CD14-positive monocyte (primary cell): ENCODE data around the gene SGPL1. TPM values are rescaled to one million over a fixed set of nuclear protein-coding genes. Genes with fewer than 3 reads are reported as not detected.

Experiments
- DNase-seq, 3 donors: peaks; one replicate each; pipeline ENCODE4 v3.0.0-alpha.2; 2011 to 2022
- H2AFZ ChIP-seq: 2 replicates; pipeline ENCODE4 v1.6.0; 2012; ENCODE audit warnings: mild to moderate bottlenecking, low read depth, low read length, inconsistent platforms; ENCODE audit not compliant: insufficient read depth, poor library complexity, severe bottlenecking
- H3K27ac ChIP-seq, 2 donors: 1 replicate in 1 of 2; 2 replicates in 1 of 2; pipeline ENCODE4 v1.5.1; 2012 to 2013; ENCODE audit warnings: low read length in 2 of 2, control low read depth in 1 of 2, inconsistent platforms in 1 of 2, low read depth in 1 of 2, mild to moderate bottlenecking in 1 of 2
- H3K27me3 ChIP-seq, 2 donors: one replicate each; pipeline versions ENCODE4 v1.6.0 to v1.6.1; 2011 to 2013; ENCODE audit warnings: low read length in 2 of 2; ENCODE audit not compliant: control insufficient read depth in 2 of 2, insufficient read depth in 2 of 2
- H3K36me3 ChIP-seq, 2 donors: replicated peaks in 1 of 2; 1 replicate in 1 of 2; 2 replicates in 1 of 2; pipeline versions ENCODE4 v1.5.1 to v1.6.1; 2012 to 2013; ENCODE audit warnings: low read length in 2 of 2, control low read depth in 1 of 2, inconsistent platforms in 1 of 2, mild to moderate bottlenecking in 1 of 2; ENCODE audit not compliant: insufficient read depth in 2 of 2, control insufficient read depth in 1 of 2
- H3K4me1 ChIP-seq, 2 donors: 1 replicate in 1 of 2; 2 replicates in 1 of 2; pipeline versions ENCODE4 v1.5.1 to v1.6.1; 2012 to 2013; ENCODE audit warnings: low read length in 2 of 2, control low read depth in 1 of 2, inconsistent platforms in 1 of 2, mild to moderate bottlenecking in 1 of 2, moderate library complexity in 1 of 2; ENCODE audit not compliant: insufficient read depth in 2 of 2, control insufficient read depth in 1 of 2
- H3K4me2 ChIP-seq: replicated peaks from 2 replicates; pipeline ENCODE3; 2012; ENCODE audit warnings: low read length, moderate library complexity, mild to moderate bottlenecking; ENCODE audit not compliant: poor library complexity, severe bottlenecking; ENCODE audit errors: extremely low read depth
- H3K4me3 ChIP-seq, 3 experiments: fragments of 200-600 bp in 1 of 3; sonication (generic) in 1 of 3; replicated peaks in 1 of 3; 1 replicate in 2 of 3; 2 replicates in 1 of 3; pipeline ENCODE4 v1.5.1; 2011 to 2013; ENCODE audit warnings: low read length in 3 of 3, mild to moderate bottlenecking in 3 of 3, control low read depth in 2 of 3, low read depth in 2 of 3, inconsistent platforms in 1 of 3, moderate library complexity in 1 of 3
- H3K79me2 ChIP-seq: 2 replicates; pipeline ENCODE4 v1.6.0; 2012; ENCODE audit warnings: mild to moderate bottlenecking, control low read depth, inconsistent platforms, low read length, moderate library complexity; ENCODE audit not compliant: insufficient read depth
- H3K9ac ChIP-seq: 2 replicates; pipeline ENCODE4 v1.6.0; 2017; ENCODE audit warnings: low read length, mild to moderate bottlenecking; ENCODE audit not compliant: insufficient read depth, poor library complexity, severe bottlenecking
- H3K9me3 ChIP-seq, 2 donors: replicated peaks in 1 of 2; 1 replicate in 1 of 2; 2 replicates in 1 of 2; pipeline versions ENCODE4 v1.5.1 to v1.6.1; 2012 to 2013; ENCODE audit warnings: low read length in 2 of 2, control low read depth in 1 of 2; ENCODE audit not compliant: control insufficient read depth in 1 of 2, insufficient read depth in 1 of 2
- H4K20me1 ChIP-seq: 2 replicates; pipeline ENCODE4 v1.6.0; 2012; ENCODE audit warnings: mild to moderate bottlenecking, low read length, control low read depth, moderate library complexity; ENCODE audit not compliant: insufficient read depth
- H3K27ac Mint-ChIP-seq, 7 donors: one replicate each; pipeline ENCODE4 v1.8.0; 2020; ENCODE audit warnings: mild to moderate bottlenecking in 7 of 7, mixed read lengths in 7 of 7, moderate library complexity in 6 of 7, inconsistent platforms in 2 of 7
- H3K27me3 Mint-ChIP-seq, 3 donors: one replicate each; pipeline ENCODE4 v1.8.0; 2021 to 2022; ENCODE audit warnings: low read depth in 3 of 3, mild to moderate bottlenecking in 3 of 3, mixed read lengths in 3 of 3, moderate library complexity in 3 of 3, inconsistent platforms in 1 of 3
- H3K36me3 Mint-ChIP-seq, 2 donors: one replicate each; pipeline ENCODE4 v1.8.0; 2020; ENCODE audit warnings: mixed read lengths in 2 of 2, inconsistent platforms in 1 of 2, mild to moderate bottlenecking in 1 of 2
- H3K4me1 Mint-ChIP-seq: one replicate; pipeline ENCODE4 v1.8.0; 2020; ENCODE audit warnings: mild to moderate bottlenecking, mixed read lengths
- H3K4me3 Mint-ChIP-seq, 2 donors: one replicate each; pipeline ENCODE4 v1.8.0; 2020; ENCODE audit warnings: mild to moderate bottlenecking in 2 of 2, mixed read lengths in 2 of 2, moderate library complexity in 1 of 2
- H3K9me3 Mint-ChIP-seq, 7 donors: one replicate each; pipeline ENCODE4 v1.8.0; 2020 to 2022; ENCODE audit warnings: mixed read lengths in 7 of 7, mild to moderate bottlenecking in 6 of 7, moderate library complexity in 6 of 7, inconsistent platforms in 2 of 7
- CTCF ChIP-seq: fragments of 200-600 bp; IDR thresholded peaks from one replicate; pipeline ENCODE4 v1.8.0; 2022; ENCODE audit warnings: antibody characterized with exemption, mild to moderate bottlenecking
- WGBS: methylation state at CpG from one replicate; pipeline ENCODE4 v1.1.5; 2013; ENCODE audit warnings: missing lambda C conversion rate; ENCODE audit not compliant: insufficient coverage; 5-methylcytosine and 5-hydroxymethylcytosine counted together
- intact Hi-C, 2 donors: fragments of 100-400 bp; cut with micrococcal nuclease; formaldehyde crosslinking; loops; one replicate each; pipeline versions ENCODE4 v1.15.0 to v1.15.1; 2023
- polyA plus RNA-seq, 3 donors: library from polyadenylated mRNA; depleted of rRNA in 1 of 3; unstranded in 2 of 3; stranded (reverse) in 1 of 3; fragments of 300-500 nt in 2 of 3; fragments of >200 nt in 1 of 3; fragmentation: Illumina TruSeq in 2 of 3; gene quantifications; 1 replicate in 2 of 3; 2 replicates in 1 of 3; pipeline ENCODE4 v1.2.3, GENCODE V29; 2012 to 2021

SGPL1 gene
- polyA plus RNA-seq, 3 donors = 16.6 to 26.8 (median 26.1) TPM

- H3K9me3 Mint-ChIP-seq = no peaks in the 10 kb centered on the region
- intact Hi-C loops = no loop called here
- H3K9ac ChIP-seq = no peak overlapping the region
Observed at GRCh38 chr10:70905071-70906021, 89.6 kb downstream of the SGPL1 start.

More at GRCh38 chr10:70905071-70906021, 89.6 kb downstream of the SGPL1 start:
- Mint-ChIP-seq H3K4me3 (no peak overlapping the region), H3K36me3 (no peaks in the 10 kb centered on the region), H3K4me1 (no peaks in the 10 kb centered on the region), H3K27ac (no peak overlapping the region), H3K27me3 (peaks cover 5 to 12% (median 8%) of the 10 kb centered on the region in 3 donors)
- H4K20me1 ChIP-seq = no peaks in the 10 kb centered on the region
- no peak for DNase-seq
- H3K27me3 ChIP-seq = no peaks in the 10 kb centered on the region
- H3K36me3 ChIP-seq = no peaks in the 10 kb centered on the region
- no peaks in the 10 kb centered on the region for H3K9me3 ChIP-seq
- H3K79me2 ChIP-seq = no peaks in the 10 kb centered on the region
- no peak overlapping the region for H3K4me2 ChIP-seq
- no peak overlapping the region for H2AFZ ChIP-seq
- H3K4me3 ChIP-seq = no peak overlapping the region
- no peak for TF ChIP-seq CTCF
- H3K4me1 ChIP-seq = no peaks in the 10 kb centered on the region
- WGBS = 89% methylated on average over 23 of the region's 27 CpGs
- H3K27ac ChIP-seq = no peak overlapping the region
